ENCODE measurements around the gene PDIA5. TPM values are rescaled to one million over a fixed set of nuclear protein-coding genes. Genes with fewer than 3 reads are reported as not detected.

Gene PDIA5
- total and polyA plus RNA-seq, 4 donors = 15.5 to 38.6 (median 30.7) TPM

GRCh38 chr3:123088387-123088786 is 21.6 kb downstream of the PDIA5 start:
- Histone ChIP-seq H3K9me3 (ENCODE audit: control insufficient read depth in 4 of 4, insufficient read depth in 3 of 4, low read length in 3 of 4) (no peaks in the 10 kb centered on the region), H3K27me3 (ENCODE audit: control insufficient read depth in 3 of 3, insufficient read depth in 3 of 3, low read length in 2 of 3) (no peaks in the 10 kb centered on the region), H3K27ac (ENCODE audit: low read depth in 1 of 2, low read length in 1 of 2) (no peak overlapping the region), H3K4me3 (no peak overlapping the region), H3K36me3 (ENCODE audit: control insufficient read depth in 4 of 4, insufficient read depth in 4 of 4, low read length in 4 of 4) (peaks cover 0 to 10% (median 2%) of the 10 kb centered on the region in 4 donors), H3K9ac (ENCODE audit: insufficient read depth in 1 of 2, low read length in 2 of 2) (no peak overlapping the region), H3K4me1 (ENCODE audit: control insufficient read depth in 5 of 5, insufficient read depth in 5 of 5, low read length in 5 of 5) (peaks cover 10 to 34% (median 30%) of the 10 kb centered on the region in 5 donors)
- TF ChIP-seq, protein P1, sequence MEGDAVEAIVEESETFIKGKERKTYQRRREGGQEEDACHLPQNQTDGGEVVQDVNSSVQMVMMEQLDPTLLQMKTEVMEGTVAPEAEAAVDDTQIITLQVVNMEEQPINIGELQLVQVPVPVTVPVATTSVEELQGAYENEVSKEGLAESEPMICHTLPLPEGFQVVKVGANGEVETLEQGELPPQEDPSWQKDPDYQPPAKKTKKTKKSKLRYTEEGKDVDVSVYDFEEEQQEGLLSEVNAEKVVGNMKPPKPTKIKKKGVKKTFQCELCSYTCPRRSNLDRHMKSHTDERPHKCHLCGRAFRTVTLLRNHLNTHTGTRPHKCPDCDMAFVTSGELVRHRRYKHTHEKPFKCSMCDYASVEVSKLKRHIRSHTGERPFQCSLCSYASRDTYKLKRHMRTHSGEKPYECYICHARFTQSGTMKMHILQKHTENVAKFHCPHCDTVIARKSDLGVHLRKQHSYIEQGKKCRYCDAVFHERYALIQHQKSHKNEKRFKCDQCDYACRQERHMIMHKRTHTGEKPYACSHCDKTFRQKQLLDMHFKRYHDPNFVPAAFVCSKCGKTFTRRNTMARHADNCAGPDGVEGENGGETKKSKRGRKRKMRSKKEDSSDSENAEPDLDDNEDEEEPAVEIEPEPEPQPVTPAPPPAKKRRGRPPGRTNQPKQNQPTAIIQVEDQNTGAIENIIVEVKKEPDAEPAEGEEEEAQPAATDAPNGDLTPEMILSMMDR (IDR thresholded peaks at IDR 0.05; ENCODE audit: control extremely low read depth, extremely low read depth) = no peak
- WGBS, 2 donors = 85 to 90% methylated on average over 2 of the region's 2 CpGs
- DNase-seq (no peak), ATAC-seq (ENCODE audit: insufficient read depth, low FRiP score) (no peak)

DNA sequence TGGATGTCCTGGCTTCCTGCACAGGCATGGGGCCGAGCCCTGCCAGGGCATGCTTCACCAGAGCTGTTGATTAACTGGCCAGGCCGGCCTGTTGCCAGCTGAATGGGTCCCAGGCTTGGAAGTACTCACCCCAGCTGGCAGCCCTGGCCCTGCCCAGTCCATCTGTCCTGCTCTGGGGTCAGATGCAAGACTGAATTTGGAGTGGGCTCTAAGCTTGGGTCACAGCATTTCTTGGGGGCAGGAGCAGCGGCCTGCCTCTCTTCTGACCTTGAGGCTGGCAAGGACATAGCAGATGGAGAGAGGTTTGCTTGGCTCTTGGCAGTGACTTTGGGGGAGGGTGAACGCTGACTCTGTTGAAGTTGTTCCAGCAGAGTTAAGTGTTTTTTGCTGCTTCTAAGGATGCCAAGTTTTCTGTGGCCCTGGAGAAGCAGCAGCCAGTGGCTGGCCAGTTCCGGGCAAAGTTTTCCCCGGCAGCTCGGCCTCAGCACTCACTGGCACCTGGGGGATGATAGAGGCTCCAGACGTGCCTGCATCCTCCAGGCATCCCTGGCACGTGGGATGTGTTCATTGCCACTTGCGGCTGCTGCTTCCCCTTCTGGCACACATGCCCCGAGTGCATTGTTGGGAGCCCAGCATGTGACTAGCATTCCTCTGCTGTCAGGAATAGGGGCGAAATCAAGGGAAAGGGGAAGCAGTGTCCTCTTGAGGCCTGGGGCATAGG is 22.9 kb downstream of the PDIA5 start:
- WGBS, 2 donors = 49 to 75% methylated on average over 12 of the region's 12 CpGs
- peak overlapping the region in 1 of 2 donors; percentile 5 for H3K27ac ChIP-seq (ENCODE audit: low read depth in 1 of 2, low read length in 1 of 2)

GRCh38 chr3:123090728-123091531 is 24.1 kb downstream of the PDIA5 start:
- H3K36me3 ChIP-seq (ENCODE audit: control insufficient read depth in 4 of 4, insufficient read depth in 4 of 4, low read length in 4 of 4) = peaks cover 0 to 15% (median 2%) of the 10 kb centered on the region in 4 donors
- ATAC-seq (ENCODE audit: insufficient read depth, low FRiP score) = no peak
- peaks cover 7 to 12% (median 8%) of the 10 kb centered on the region in 5 donors for H3K4me1 ChIP-seq (ENCODE audit: control insufficient read depth in 5 of 5, insufficient read depth in 5 of 5, low read length in 5 of 5)
- TF ChIP-seq, protein P1 (IDR thresholded peaks at IDR 0.05; ENCODE audit: control extremely low read depth, extremely low read depth) = no peak
- WGBS, 2 donors = 75 to 79% methylated on average over 12 of the region's 12 CpGs
- H3K4me3 ChIP-seq = no peak overlapping the region
- H3K9me3 ChIP-seq (ENCODE audit: control insufficient read depth in 4 of 4, insufficient read depth in 3 of 4, low read length in 3 of 4) = no peaks in the 10 kb centered on the region
- H3K27me3 ChIP-seq (ENCODE audit: control insufficient read depth in 3 of 3, insufficient read depth in 3 of 3, low read length in 2 of 3) = no peaks in the 10 kb centered on the region
- H3K27ac ChIP-seq (ENCODE audit: low read depth in 1 of 2, low read length in 1 of 2) = no peak overlapping the region
- no peak for DNase-seq
- H3K9ac ChIP-seq (ENCODE audit: insufficient read depth in 1 of 2, low read length in 2 of 2) = no peak overlapping the region

More for the DNA sequence above, 22.9 kb downstream of the PDIA5 start:
- H3K4me1 ChIP-seq (ENCODE audit: control insufficient read depth in 5 of 5, insufficient read depth in 5 of 5, low read length in 5 of 5) = peaks cover 7 to 21% (median 16%) of the 10 kb centered on the region in 5 donors
- no peaks in the 10 kb centered on the region for H3K9me3 ChIP-seq (ENCODE audit: control insufficient read depth in 4 of 4, insufficient read depth in 3 of 4, low read length in 3 of 4)
- no peak overlapping the region for H3K9ac ChIP-seq (ENCODE audit: insufficient read depth in 1 of 2, low read length in 2 of 2)
- no peak overlapping the region for H3K4me3 ChIP-seq
- DNase-seq = peak; percentile 49 to 75 (median 64)
- H3K27me3 ChIP-seq (ENCODE audit: control insufficient read depth in 3 of 3, insufficient read depth in 3 of 3, low read length in 2 of 3) = no peaks in the 10 kb centered on the region
- TF ChIP-seq, protein P1 (IDR thresholded peaks at IDR 0.05; ENCODE audit: control extremely low read depth, extremely low read depth) = no peak
- peaks cover 0 to 15% (median 2%) of the 10 kb centered on the region in 4 donors for H3K36me3 ChIP-seq (ENCODE audit: control insufficient read depth in 4 of 4, insufficient read depth in 4 of 4, low read length in 4 of 4)
- peak; percentile 29 for ATAC-seq (ENCODE audit: insufficient read depth, low FRiP score)

All from lung (tissue), 12 donors.